Neural progenitor cell (in vitro differentiated cells): ENCODE measurements around the gene RBP5. TPM values are rescaled to one million over a fixed set of nuclear protein-coding genes. Genes with fewer than 3 reads are reported as not detected.

Source experiments
- DNase-seq: peaks from one replicate; pipeline ENCODE4 v3.0.0-alpha.2; 2016; ENCODE audit warnings: low spot score
- H2AFZ ChIP-seq: fragments of 200-600 bp; sonication (generic); replicated peaks from 2 replicates; pipeline ENCODE4 v1.6.1; 2016; ENCODE audit warnings: antibody characterized with exemption
- H3F3A ChIP-seq: fragments of 200-600 bp; sonication (generic); 2 replicates; pipeline ENCODE4 v1.6.1; 2016; ENCODE audit warnings: antibody characterized with exemption, low read depth
- H3K27ac ChIP-seq: fragments of 200-600 bp; sonication (generic); 2 replicates; pipeline ENCODE4 v1.5.1; 2016; ENCODE audit warnings: mild to moderate bottlenecking
- H3K27me3 ChIP-seq: fragments of 200-600 bp; sonication (generic); 2 replicates; pipeline ENCODE4 v1.6.1; 2016; ENCODE audit warnings: mild to moderate bottlenecking, moderate library complexity
- H3K36me3 ChIP-seq: fragments of 200-600 bp; sonication (generic); 2 replicates; pipeline ENCODE4 v1.5.1; 2016
- H3K4me1 ChIP-seq: fragments of 200-600 bp; sonication (generic); 2 replicates; pipeline ENCODE4 v1.6.1; 2016; ENCODE audit warnings: mixed run types
- H3K4me2 ChIP-seq: fragments of 200-600 bp; sonication (generic); 2 replicates; pipeline ENCODE4 v1.6.1; 2016
- H3K4me3 ChIP-seq: fragments of 200-600 bp; sonication (generic); 2 replicates; pipeline ENCODE4 v1.5.1; 2016
- H3K79me2 ChIP-seq: fragments of 200-600 bp; sonication (generic); 2 replicates; pipeline ENCODE4 v1.6.1; 2016; ENCODE audit warnings: low read depth
- H3K9ac ChIP-seq: fragments of 200-600 bp; sonication (generic); 2 replicates; pipeline ENCODE4 v1.6.1; 2016
- H3K9me3 ChIP-seq: fragments of 200-600 bp; sonication (generic); 2 replicates; pipeline ENCODE4 v1.5.1; 2016; ENCODE audit warnings: low read depth
- H4K20me1 ChIP-seq: fragments of 200-600 bp; sonication (generic); 2 replicates; pipeline ENCODE4 v1.6.1; 2016; ENCODE audit warnings: low read depth
- H3K27ac Mint-ChIP-seq: 3 replicates; pipeline ENCODE4 v1.8.0; 2021; ENCODE audit warnings: mixed read lengths
- H3K27me3 Mint-ChIP-seq: 2 replicates; pipeline ENCODE4 v1.8.0; 2022; ENCODE audit warnings: low read depth, mild to moderate bottlenecking, inconsistent platforms, moderate library complexity, mixed read lengths; ENCODE audit not compliant: insufficient read depth
- H3K36me3 Mint-ChIP-seq: 3 replicates; pipeline ENCODE4 v1.8.0; 2021; ENCODE audit warnings: mixed read lengths
- H3K4me1 Mint-ChIP-seq: 3 replicates; pipeline ENCODE4 v1.8.0; 2021; ENCODE audit warnings: mixed read lengths
- H3K4me3 Mint-ChIP-seq: 3 replicates; pipeline ENCODE4 v1.8.0; 2021; ENCODE audit warnings: mild to moderate bottlenecking, moderate library complexity, mixed read lengths
- H3K9me3 Mint-ChIP-seq: 3 replicates; pipeline ENCODE4 v1.8.0; 2020; ENCODE audit warnings: mixed read lengths
- CTCF ChIP-seq: fragments of 200-600 bp; sonication (generic); IDR thresholded peaks from 2 replicates; pipeline ENCODE4 v1.5.1; 2017; ENCODE audit warnings: antibody characterized with exemption, mild to moderate bottlenecking
- EZH2 ChIP-seq: fragments of 200-600 bp; sonication (generic); IDR thresholded peaks from 2 replicates; pipeline ENCODE4 v1.6.1; 2017; ENCODE audit warnings: antibody characterized with exemption, mild to moderate bottlenecking, moderate library complexity
- EZH2phosphoT487 ChIP-seq: fragments of 200-600 bp; sonication (generic); IDR thresholded peaks from 2 replicates; pipeline ENCODE4 v1.6.1; 2017; ENCODE audit warnings: antibody characterized with exemption
- total RNA-seq: library from RNA; depleted of rRNA; stranded (reverse); fragments of >200 nt; gene quantifications from 2 replicates; pipeline ENCODE4 v1.2.3, GENCODE V29; 2015; ENCODE audit warnings: low replicate concordance

RBP5 gene
- total RNA-seq, 1 donor from 2014 or later: not detected

- H3K79me2 ChIP-seq: no peaks in the 10 kb centered on the region
- no peaks in the 10 kb centered on the region for H3K27me3 ChIP-seq
- H3K4me2 ChIP-seq: no peak overlapping the region
- no peak overlapping the region for H2AFZ ChIP-seq
- Mint-ChIP-seq H3K27ac (no peak overlapping the region), H3K4me1 (no peaks in the 10 kb centered on the region), H3K9me3 (no peaks in the 10 kb centered on the region), H3K36me3 (peaks cover 28% of the 10 kb centered on the region), H3K4me3 (no peak overlapping the region), H3K27me3 (peaks cover 2% of the 10 kb centered on the region)
- H3F3A ChIP-seq: no peaks in the 10 kb centered on the region
- H3K4me1 ChIP-seq: no peaks in the 10 kb centered on the region
- no peaks in the 10 kb centered on the region for H3K36me3 ChIP-seq
- no peak overlapping the region for H3K9ac ChIP-seq
- no peaks in the 10 kb centered on the region for H4K20me1 ChIP-seq
- TF ChIP-seq EZH2phosphoT487: no peak
- no peak for TF ChIP-seq CTCF
- no peak for TF ChIP-seq EZH2
- H3K4me3 ChIP-seq: no peak overlapping the region
- no peak overlapping the region for H3K27ac ChIP-seq
- DNase-seq: no peak
- no peaks in the 10 kb centered on the region for H3K9me3 ChIP-seq
Measured at GRCh38 chr12:7141351-7142005, 12.8 kb upstream of the RBP5 start.

- H3K9me3 Mint-ChIP-seq: no peaks in the 10 kb centered on the region
- no peaks in the 10 kb centered on the region for H3F3A ChIP-seq
- H3K4me3 Mint-ChIP-seq: no peak overlapping the region
- no peaks in the 10 kb centered on the region for H4K20me1 ChIP-seq
- no peak overlapping the region for H3K4me2 ChIP-seq
- no peak overlapping the region for H3K27ac ChIP-seq
- H3K9me3 ChIP-seq: no peaks in the 10 kb centered on the region
- no peak overlapping the region for H3K27ac Mint-ChIP-seq
- no peaks in the 10 kb centered on the region for H3K27me3 ChIP-seq
- H3K4me1 Mint-ChIP-seq: no peaks in the 10 kb centered on the region
- H3K79me2 ChIP-seq: no peaks in the 10 kb centered on the region
- H3K36me3 ChIP-seq: no peaks in the 10 kb centered on the region
- DNase-seq: no peak
- peaks cover 2% of the 10 kb centered on the region for H3K27me3 Mint-ChIP-seq
- H2AFZ ChIP-seq: no peak overlapping the region
- TF ChIP-seq EZH2phosphoT487: no peak
- TF ChIP-seq CTCF: no peak
- TF ChIP-seq EZH2: no peak
- H3K36me3 Mint-ChIP-seq: peaks cover 39% of the 10 kb centered on the region
- no peak overlapping the region for H3K4me3 ChIP-seq
- no peak overlapping the region for H3K9ac ChIP-seq
- H3K4me1 ChIP-seq: no peaks in the 10 kb centered on the region
Measured at GRCh38 chr12:7139200-7139599, 10.5 kb upstream of the RBP5 start.

- no peaks in the 10 kb centered on the region for H4K20me1 ChIP-seq
- no peaks in the 10 kb centered on the region for H3K36me3 ChIP-seq
- H3F3A ChIP-seq: no peaks in the 10 kb centered on the region
- Mint-ChIP-seq H3K9me3 (no peaks in the 10 kb centered on the region), H3K27me3 (peaks cover 4% of the 10 kb centered on the region), H3K4me1 (peaks cover 5% of the 10 kb centered on the region), H3K27ac (no peak overlapping the region), H3K4me3 (no peak overlapping the region), H3K36me3 (peaks cover 44% of the 10 kb centered on the region)
- no peak overlapping the region for H3K9ac ChIP-seq
- H3K9me3 ChIP-seq: no peaks in the 10 kb centered on the region
- H3K27ac ChIP-seq: no peak overlapping the region
- TF ChIP-seq EZH2 (no peak), EZH2phosphoT487 (no peak), CTCF (no peak)
- no peak overlapping the region for H3K4me2 ChIP-seq
- no peaks in the 10 kb centered on the region for H3K4me1 ChIP-seq
- no peak for DNase-seq
- H3K27me3 ChIP-seq: no peaks in the 10 kb centered on the region
- no peak overlapping the region for H3K4me3 ChIP-seq
- H3K79me2 ChIP-seq: no peaks in the 10 kb centered on the region
- H2AFZ ChIP-seq: no peak overlapping the region
Measured at GRCh38 chr12:7137908-7138307, 9.2 kb upstream of the RBP5 start.
